GM19468 (cell line): Measurements from ENCODE around the gene C8G.

Experiments used
- ATAC-seq: cut with Tn5 transposase; IDR thresholded peaks from one replicate; pipeline ENCODE4 v1.9.1; 2021; ENCODE audit warnings: mild to moderate bottlenecking, moderate library complexity, moderate number of reproducible peaks; ENCODE audit not compliant: unreplicated experiment; ENCODE audit errors: extremely low read depth

Gene C8G

GRCh38 chr9:136979769-136980587 lies 34.9 kb downstream of the C8G start:
- no peak for ATAC-seq

GRCh38 chr9:136980669-136981478 lies 35.8 kb downstream of the C8G start:
- no peak for ATAC-seq

- ATAC-seq = no peak
Measured at GRCh38 chr9:136981588-136982231, 36.7 kb downstream of the C8G start.

GRCh38 chr9:136982232-136983051 lies 37.4 kb downstream of the C8G start, which contains the start of gene LCNL1:
LCNL1 (plus strand) TSS chr9:136982993; CDS start chr9:136983587, 594 bp downstream.
- ATAC-seq = no peak

- ATAC-seq = no peak
Measured at GRCh38 chr9:136983167-136983566, 38.1 kb downstream of the C8G start.

GRCh38 chr9:136983656-136984314 lies 38.7 kb downstream of the C8G start:
- ATAC-seq = no peak

GRCh38 chr9:136984464-136985026 lies 39.5 kb downstream of the C8G start:
- no peak for ATAC-seq

- ATAC-seq = no peak
Measured at GRCh38 chr9:136985027-136985602, 40.1 kb downstream of the C8G start.

- ATAC-seq = no peak
Measured at GRCh38 chr9:136985853-136986252, 40.8 kb downstream of the C8G start.

- ATAC-seq = no peak
Measured at GRCh38 chr9:136988872-136989271, 43.8 kb downstream of the C8G start.

- no peak for ATAC-seq
Measured at GRCh38 chr9:136990242-136990911, 45.3 kb downstream of the C8G start.

- ATAC-seq = peak; percentile 63
Measured at GRCh38 chr9:136991993-136992818, 47.2 kb downstream of the C8G start, which contains the start of gene PAXX. PAXX (plus strand) TSS chr9:136992422; CDS start chr9:136992444, 22 bp downstream.

GRCh38 chr9:136992819-136993369 lies 47.9 kb downstream of the C8G start:
- ATAC-seq = no peak

GRCh38 chr9:136994180-136994887 lies 49.3 kb downstream of the C8G start:
- ATAC-seq = no peak

- no peak for ATAC-seq
Measured at GRCh38 chr9:136994888-136995230, 49.8 kb downstream of the C8G start.

- no peak for ATAC-seq
Measured at GRCh38 chr9:136995362-136995761, 50.3 kb downstream of the C8G start.
